ENCODE results near the gene ANKRD33B. TPM values are rescaled to one million over a fixed set of nuclear protein-coding genes. Genes with fewer than 3 reads are reported as not detected.
"Not testable (repeated sequence)": the region's sequence is repeated elsewhere in the genome, so short reads cannot be mapped to it uniquely, and the experiment has no call there.

The ANKRD33B gene
- total RNA-seq, 2 experiments from 2014 or later: 4.6 to 4.9 TPM

GRCh38 chr5:10655161-10655971 is 91.5 kb downstream of the ANKRD33B start:
- Mint-ChIP-seq H3K9me3 (ENCODE audit: low read depth) (no peaks in the 10 kb centered on the region), H3K4me1 (no peaks in the 10 kb centered on the region), H3K27me3 (no peaks in the 10 kb centered on the region), H3K27ac (no peak overlapping the region), H3K4me3 (no peak overlapping the region), H3K36me3 (ENCODE audit: low read depth) (no peaks in the 10 kb centered on the region)
- DNase-seq (no peak), ATAC-seq (no peak)
- CTCF ChIA-PET: no interaction called here
- intact Hi-C loops (cut with DNase I, micrococcal nuclease): no loop called here
- POLR2A ChIA-PET: no interaction called here

GRCh38 chr5:10655972-10656830 is 92.3 kb downstream of the ANKRD33B start:
- POLR2A ChIA-PET: no interaction called here
- CTCF ChIA-PET: interaction anchor here (0.7 kb wide), 1 partner anchor 201 kb away, joined by 3 read pairs; no protein-coding TSS in a partner anchor
- no peak for ATAC-seq

GRCh38 chr5:10658265-10658664 is 94.4 kb downstream of the ANKRD33B start:
- intact Hi-C loops (cut with DNase I, micrococcal nuclease): no loop called here
- ChIA-PET CTCF (interaction anchor here (1.0 kb wide), 1 partner anchor 207 kb away, joined by 3 read pairs; no protein-coding TSS in a partner anchor), POLR2A (no interaction called here)

More at GRCh38 chr5:10655972-10656830, 92.3 kb downstream of the ANKRD33B start:
- intact Hi-C loops (cut with DNase I, micrococcal nuclease): no loop called here
- no peaks in the 10 kb centered on the region for H3K27me3 Mint-ChIP-seq
- H3K27ac Mint-ChIP-seq: no peak overlapping the region
- DNase-seq: no peak
- H3K4me1 Mint-ChIP-seq: no peaks in the 10 kb centered on the region
- H3K36me3 Mint-ChIP-seq (ENCODE audit: low read depth): no peaks in the 10 kb centered on the region
- no peaks in the 10 kb centered on the region for H3K9me3 Mint-ChIP-seq (ENCODE audit: low read depth)
- no peak overlapping the region for H3K4me3 Mint-ChIP-seq

GRCh38 chr5:10660135-10660534 is 96.3 kb downstream of the ANKRD33B start:
- no peaks in the 10 kb centered on the region for H3K9me3 Mint-ChIP-seq (ENCODE audit: low read depth)
- CTCF ChIA-PET: interaction anchor here (0.6 to 1.1 kb wide), 2 partner anchors 12 to 473 kb away, joined by 3 to 4 read pairs; no protein-coding TSS in a partner anchor
- H3K36me3 Mint-ChIP-seq (ENCODE audit: low read depth): no peaks in the 10 kb centered on the region

More at GRCh38 chr5:10658265-10658664, 94.4 kb downstream of the ANKRD33B start:
- Mint-ChIP-seq H3K4me3 (no peak overlapping the region), H3K4me1 (no peaks in the 10 kb centered on the region), H3K36me3 (ENCODE audit: low read depth) (no peaks in the 10 kb centered on the region), H3K27ac (no peak overlapping the region), H3K9me3 (ENCODE audit: low read depth) (no peaks in the 10 kb centered on the region), H3K27me3 (no peaks in the 10 kb centered on the region)
- ATAC-seq (no peak), DNase-seq (no peak)

GRCh38 chr5:10660720-10661387 is 97.0 kb downstream of the ANKRD33B start:
- Mint-ChIP-seq H3K4me1 (no peaks in the 10 kb centered on the region), H3K27me3 (no peaks in the 10 kb centered on the region), H3K27ac (no peak overlapping the region), H3K9me3 (ENCODE audit: low read depth) (no peaks in the 10 kb centered on the region), H3K4me3 (no peak overlapping the region), H3K36me3 (ENCODE audit: low read depth) (no peaks in the 10 kb centered on the region)
- intact Hi-C loops (cut with DNase I, micrococcal nuclease): no loop called here
- POLR2A ChIA-PET: no interaction called here
- CTCF ChIA-PET: interaction anchor here (1.1 kb wide), 1 partner anchor 13 kb away, joined by 4 read pairs; no protein-coding TSS in a partner anchor
- DNase-seq (no peak), ATAC-seq (no peak)

More at GRCh38 chr5:10660135-10660534, 96.3 kb downstream of the ANKRD33B start:
- POLR2A ChIA-PET: no interaction called here
- Mint-ChIP-seq H3K4me1 (no peaks in the 10 kb centered on the region), H3K27me3 (no peaks in the 10 kb centered on the region), H3K27ac (no peak overlapping the region), H3K4me3 (no peak overlapping the region)
- ATAC-seq: no peak
- DNase-seq: no peak
- intact Hi-C loops (cut with DNase I, micrococcal nuclease): no loop called here

- Mint-ChIP-seq H3K9me3 (ENCODE audit: low read depth) (no peaks in the 10 kb centered on the region), H3K27me3 (no peaks in the 10 kb centered on the region), H3K36me3 (ENCODE audit: low read depth) (no peaks in the 10 kb centered on the region), H3K27ac (no peak overlapping the region), H3K4me3 (no peak overlapping the region), H3K4me1 (no peaks in the 10 kb centered on the region)
- ChIA-PET CTCF (no interaction called here), POLR2A (no interaction called here)
- DNase-seq: no peak
- no peak for ATAC-seq
- intact Hi-C loops (cut with DNase I, micrococcal nuclease): no loop called here
These were observed 97.5 kb downstream of the ANKRD33B start for GRCh38 chr5:10661401-10661800.

GRCh38 chr5:10662083-10662482 is 98.2 kb downstream of the ANKRD33B start:
- no peaks in the 10 kb centered on the region for H3K27me3 Mint-ChIP-seq
- no peak overlapping the region for H3K4me3 Mint-ChIP-seq
- H3K9me3 Mint-ChIP-seq (ENCODE audit: low read depth): no peaks in the 10 kb centered on the region
- intact Hi-C loops (cut with DNase I, micrococcal nuclease): no loop called here
- POLR2A ChIA-PET: no interaction called here
- H3K36me3 Mint-ChIP-seq (ENCODE audit: low read depth): no peaks in the 10 kb centered on the region
- DNase-seq: no peak
- CTCF ChIA-PET: no interaction called here
- H3K27ac Mint-ChIP-seq: no peak overlapping the region
- no peak for ATAC-seq
- no peaks in the 10 kb centered on the region for H3K4me1 Mint-ChIP-seq

GRCh38 chr5:10662661-10663488 is 99.0 kb downstream of the ANKRD33B start:
- no peaks in the 10 kb centered on the region for H3K36me3 Mint-ChIP-seq (ENCODE audit: low read depth)
- ChIA-PET CTCF (no interaction called here), POLR2A (interaction anchor here (0.5 kb wide), 1 partner anchor 145 kb away, joined by 6 read pairs; no protein-coding TSS in a partner anchor)
- no peak overlapping the region for H3K27ac Mint-ChIP-seq
- intact Hi-C loops (cut with DNase I, micrococcal nuclease): no loop called here
- H3K4me1 Mint-ChIP-seq: no peaks in the 10 kb centered on the region
- H3K9me3 Mint-ChIP-seq (ENCODE audit: low read depth): no peaks in the 10 kb centered on the region
- H3K27me3 Mint-ChIP-seq: no peaks in the 10 kb centered on the region
- ATAC-seq (no peak), DNase-seq (no peak)
- H3K4me3 Mint-ChIP-seq: no peak overlapping the region

- no peaks in the 10 kb centered on the region for H3K27me3 Mint-ChIP-seq
- DNase-seq (no peak), ATAC-seq (no peak)
- no peaks in the 10 kb centered on the region for H3K36me3 Mint-ChIP-seq (ENCODE audit: low read depth)
- H3K9me3 Mint-ChIP-seq (ENCODE audit: low read depth): no peaks in the 10 kb centered on the region
- CTCF ChIA-PET: no interaction called here
- H3K4me3 Mint-ChIP-seq: no peak overlapping the region
- POLR2A ChIA-PET: no interaction called here
- no peak overlapping the region for H3K27ac Mint-ChIP-seq
- H3K4me1 Mint-ChIP-seq: no peaks in the 10 kb centered on the region
- intact Hi-C loops (cut with DNase I, micrococcal nuclease): no loop called here
These were observed 99.8 kb downstream of the ANKRD33B start for GRCh38 chr5:10663489-10664179.

- intact Hi-C loops (cut with DNase I, micrococcal nuclease); H3K9me3 Mint-ChIP-seq (ENCODE audit: low read depth); H3K27me3 Mint-ChIP-seq; H3K27ac Mint-ChIP-seq; POLR2A ChIA-PET; DNase-seq; H3K4me3 Mint-ChIP-seq; ATAC-seq; H3K36me3 Mint-ChIP-seq (ENCODE audit: low read depth); CTCF ChIA-PET; H3K4me1 Mint-ChIP-seq: not testable (repeated sequence)
These were observed 100.4 kb downstream of the ANKRD33B start for GRCh38 chr5:10664180-10664769.
